ENCODE data around the gene MUC4. TPM values are rescaled to one million over a fixed set of nuclear protein-coding genes. Genes with fewer than 3 reads are reported as not detected.
"Not testable (repeated sequence)": the region's sequence is repeated elsewhere in the genome, so short reads cannot be mapped to it uniquely, and the experiment has no call there.

The MUC4 gene
- total and polyA plus RNA-seq, 8 donors, result 0.73 to 355 (median 37.5) TPM; not detected in 1

DNA sequence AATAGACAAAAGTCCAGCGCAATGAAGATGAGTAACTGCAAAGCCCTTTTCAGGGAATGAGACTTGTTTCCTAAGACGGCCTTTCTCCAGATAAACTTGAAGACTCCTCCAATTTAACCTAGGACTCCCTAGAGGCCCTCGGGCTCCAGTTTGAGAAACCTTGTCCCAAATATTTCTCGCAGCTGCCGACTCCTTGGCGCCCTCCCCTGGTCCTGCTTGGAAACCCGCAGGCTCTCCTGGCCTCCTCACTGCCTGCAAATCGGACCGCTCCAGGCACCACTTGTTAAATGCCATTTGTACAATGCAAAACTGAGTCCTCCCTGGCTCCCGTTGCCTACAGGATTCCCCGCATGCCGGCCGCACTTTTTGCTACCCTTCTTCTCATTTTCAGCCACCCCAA is 36.8 kb downstream of the MUC4 start:
- H3K4me1 ChIP-seq, result no peaks in the 10 kb centered on the region
- H3K27ac ChIP-seq, result no peak overlapping the region
- intact Hi-C loops (cut with DNase I; ENCODE audit: low total_unique reads), result no loop called here
- no peaks in the 10 kb centered on the region for H3K36me3 ChIP-seq
- peaks cover 0 to 5% (median 0%) of the 10 kb centered on the region in 3 donors for H3K27me3 ChIP-seq
- TF ChIP-seq EP300 (IDR thresholded peaks at IDR 0.05) (no peak), POLR2AphosphoS5 (IDR thresholded peaks at IDR 0.05) (no peak), CTCF (IDR thresholded peaks at IDR 0.05) (peak in 4 of 7 experiments; percentile 17 to 37 (median 23))
- peak in 1 of 2 donors; percentile 56 for DNase-seq
- 37 to 45% (median 41%) methylated on average over 13 of the region's 13 CpGs for WGBS, 5 donors
- no peak overlapping the region for H3K4me3 ChIP-seq
- no peaks in the 10 kb centered on the region for H3K9me3 ChIP-seq

DNA sequence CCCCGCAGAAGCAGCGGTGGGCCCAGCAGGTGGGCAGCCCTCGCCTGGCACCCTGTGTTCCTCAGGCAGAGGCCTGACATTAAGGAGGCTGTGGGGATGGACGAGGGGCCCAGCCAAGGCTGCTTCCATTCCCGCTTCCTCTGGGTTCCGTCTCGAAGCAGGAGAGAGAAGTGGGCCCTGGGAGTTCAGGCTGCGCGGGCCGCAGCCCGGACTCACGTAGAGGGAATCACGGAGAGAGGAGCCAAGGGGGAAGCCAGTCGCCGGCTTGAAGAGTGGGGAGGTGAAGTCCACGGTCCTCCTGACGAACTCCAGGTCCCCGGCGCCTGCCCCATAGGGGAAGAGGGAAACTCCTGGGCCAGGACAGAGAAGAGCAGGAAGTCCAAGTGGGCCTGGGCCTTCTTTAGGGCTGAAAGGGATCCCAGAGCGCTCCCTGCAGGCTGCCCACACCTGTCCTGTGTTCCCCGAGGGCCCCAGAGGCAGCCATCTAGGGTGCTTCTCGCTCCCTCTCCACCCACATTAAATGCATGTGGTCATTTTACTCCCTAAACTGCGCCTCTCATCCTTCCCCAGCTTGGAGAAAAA is 37.7 kb downstream of the MUC4 start:
- H3K4me3 ChIP-seq, result no peak overlapping the region
- TF ChIP-seq EP300 (IDR thresholded peaks at IDR 0.05), result no peak
- no peak for TF ChIP-seq POLR2AphosphoS5 (IDR thresholded peaks at IDR 0.05)
- no peak for TF ChIP-seq POLR2A (IDR thresholded peaks at IDR 0.05)
- TF ChIP-seq CTCF (IDR thresholded peaks at IDR 0.05), result no peak
- DNase-seq, result no peak
- H3K36me3 ChIP-seq, result no peaks in the 10 kb centered on the region
- no peaks in the 10 kb centered on the region for H3K9me3 ChIP-seq
- 88 to 94% (median 90%) methylated on average over 22 to 23 of the region's 23 CpGs for WGBS, 5 donors
- intact Hi-C loops (cut with DNase I; ENCODE audit: low total_unique reads), result no loop called here
- H3K27me3 ChIP-seq, result peaks cover 0 to 5% (median 0%) of the 10 kb centered on the region in 3 donors
- H3K27ac ChIP-seq, result no peak overlapping the region
- H3K4me1 ChIP-seq, result no peaks in the 10 kb centered on the region

GRCh38 chr3:195771646-195772300 is 40.0 kb downstream of the MUC4 start:
- no peak for TF ChIP-seq POLR2AphosphoS5 (IDR thresholded peaks at IDR 0.05)
- no peak for TF ChIP-seq POLR2A (IDR thresholded peaks at IDR 0.05)
- no peak for TF ChIP-seq EP300 (IDR thresholded peaks at IDR 0.05)
- TF ChIP-seq CTCF (IDR thresholded peaks at IDR 0.05), result no peak
- Histone ChIP-seq H3K4me1 (no peaks in the 10 kb centered on the region), H3K4me3 (no peak overlapping the region), H3K36me3 (no peaks in the 10 kb centered on the region), H3K27me3 (no peaks in the 10 kb centered on the region), H3K27ac (no peak overlapping the region), H3K9me3 (no peaks in the 10 kb centered on the region)
- intact Hi-C loops (cut with DNase I; ENCODE audit: low total_unique reads), result no loop called here
- no peak for DNase-seq
- WGBS, 5 donors, result 79 to 90% (median 89%) methylated on average over 11 to 14 of the region's 14 CpGs

DNA sequence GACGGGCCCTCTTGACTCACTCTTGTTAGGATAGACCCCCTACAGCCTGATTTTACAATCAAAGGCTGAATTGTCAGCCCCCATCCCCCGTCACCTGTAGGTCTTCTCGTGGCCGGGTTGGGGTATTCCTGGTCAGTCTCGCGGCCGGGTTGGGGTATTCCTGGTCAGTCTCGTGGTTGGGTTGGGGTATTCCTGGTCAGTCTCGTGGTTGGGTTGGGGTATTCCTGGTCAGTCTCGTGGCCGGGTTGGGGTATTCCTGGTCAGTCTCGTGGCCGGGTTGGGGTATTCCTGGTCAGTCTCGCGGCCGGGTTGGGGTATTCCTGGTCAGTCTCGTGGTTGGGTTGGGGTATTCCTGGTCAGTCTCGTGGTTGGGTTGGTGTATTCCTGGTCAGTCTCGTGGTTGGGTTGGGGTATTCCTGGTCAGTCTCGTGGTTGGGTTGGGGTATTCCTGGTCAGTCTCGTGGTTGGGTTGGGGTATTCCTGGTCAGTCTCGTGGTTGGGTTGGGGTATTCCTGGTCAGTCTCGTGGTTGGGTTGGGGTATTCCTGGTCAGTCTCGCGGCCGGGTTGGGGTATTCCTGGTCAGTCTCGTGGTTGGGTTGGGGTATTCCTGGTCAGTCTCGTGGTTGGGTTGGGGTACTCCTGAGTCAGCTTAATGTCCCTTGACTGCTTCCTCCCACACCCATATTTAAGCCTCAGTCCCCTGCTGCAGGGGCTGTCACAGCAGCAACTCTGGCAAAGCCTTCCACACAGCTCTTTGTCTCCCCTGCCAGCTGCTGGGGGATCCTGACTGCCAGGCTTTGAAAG is 40.7 kb downstream of the MUC4 start:
- 85 to 95% (median 92%) methylated on average over 14 to 24 of the region's 28 CpGs for WGBS, 5 donors
- H3K9me3 ChIP-seq; H3K27me3 ChIP-seq; H3K27ac ChIP-seq; DNase-seq; intact Hi-C loops (cut with DNase I; ENCODE audit: low total_unique reads); H3K36me3 ChIP-seq; H3K4me3 ChIP-seq; H3K4me1 ChIP-seq: not testable (repeated sequence)

Data from stomach (tissue), 9 donors.